ENCODE measurements around the gene ACSL3.

ACSL3 gene

DNA sequence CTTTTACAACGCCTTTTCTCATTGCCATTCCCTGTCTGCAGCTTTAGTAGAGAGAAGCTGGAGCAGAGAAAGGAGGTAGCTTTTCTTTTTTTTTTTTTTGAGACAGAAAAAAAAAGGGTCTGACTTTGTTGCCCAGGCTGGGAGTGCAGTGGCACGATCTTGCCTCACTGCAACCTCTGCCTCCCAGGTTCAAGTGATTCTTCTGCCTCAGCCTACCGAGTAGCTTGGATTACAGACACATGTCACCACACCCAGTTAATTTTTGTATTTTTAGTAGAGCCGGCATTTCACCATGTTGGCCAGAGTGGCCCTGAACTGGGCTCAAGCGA is 25.0 kb upstream of the ACSL3 start:
- no peak for ATAC-seq
- TF ChIP-seq, protein P1, sequence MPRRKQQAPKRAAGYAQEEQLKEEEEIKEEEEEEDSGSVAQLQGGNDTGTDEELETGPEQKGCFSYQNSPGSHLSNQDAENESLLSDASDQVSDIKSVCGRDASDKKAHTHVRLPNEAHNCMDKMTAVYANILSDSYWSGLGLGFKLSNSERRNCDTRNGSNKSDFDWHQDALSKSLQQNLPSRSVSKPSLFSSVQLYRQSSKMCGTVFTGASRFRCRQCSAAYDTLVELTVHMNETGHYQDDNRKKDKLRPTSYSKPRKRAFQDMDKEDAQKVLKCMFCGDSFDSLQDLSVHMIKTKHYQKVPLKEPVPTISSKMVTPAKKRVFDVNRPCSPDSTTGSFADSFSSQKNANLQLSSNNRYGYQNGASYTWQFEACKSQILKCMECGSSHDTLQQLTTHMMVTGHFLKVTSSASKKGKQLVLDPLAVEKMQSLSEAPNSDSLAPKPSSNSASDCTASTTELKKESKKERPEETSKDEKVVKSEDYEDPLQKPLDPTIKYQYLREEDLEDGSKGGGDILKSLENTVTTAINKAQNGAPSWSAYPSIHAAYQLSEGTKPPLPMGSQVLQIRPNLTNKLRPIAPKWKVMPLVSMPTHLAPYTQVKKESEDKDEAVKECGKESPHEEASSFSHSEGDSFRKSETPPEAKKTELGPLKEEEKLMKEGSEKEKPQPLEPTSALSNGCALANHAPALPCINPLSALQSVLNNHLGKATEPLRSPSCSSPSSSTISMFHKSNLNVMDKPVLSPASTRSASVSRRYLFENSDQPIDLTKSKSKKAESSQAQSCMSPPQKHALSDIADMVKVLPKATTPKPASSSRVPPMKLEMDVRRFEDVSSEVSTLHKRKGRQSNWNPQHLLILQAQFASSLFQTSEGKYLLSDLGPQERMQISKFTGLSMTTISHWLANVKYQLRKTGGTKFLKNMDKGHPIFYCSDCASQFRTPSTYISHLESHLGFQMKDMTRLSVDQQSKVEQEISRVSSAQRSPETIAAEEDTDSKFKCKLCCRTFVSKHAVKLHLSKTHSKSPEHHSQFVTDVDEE (CRISPR knock-in tag; IDR thresholded peaks at IDR 0.05) = no peak
- no peak for TF ChIP-seq OSR1 (CRISPR knock-in tag; IDR thresholded peaks at IDR 0.05)
- no peak for TF ChIP-seq PPARA (CRISPR knock-in tag; IDR thresholded peaks at IDR 0.05; ENCODE audit: borderline replicate concordance)
- TF ChIP-seq CSDC2 (CRISPR knock-in tag; IDR thresholded peaks at IDR 0.05) = no peak
- TF ChIP-seq ZNF8 (CRISPR knock-in tag; IDR thresholded peaks at IDR 0.05) = no peak
- TF ChIP-seq, protein P2, sequence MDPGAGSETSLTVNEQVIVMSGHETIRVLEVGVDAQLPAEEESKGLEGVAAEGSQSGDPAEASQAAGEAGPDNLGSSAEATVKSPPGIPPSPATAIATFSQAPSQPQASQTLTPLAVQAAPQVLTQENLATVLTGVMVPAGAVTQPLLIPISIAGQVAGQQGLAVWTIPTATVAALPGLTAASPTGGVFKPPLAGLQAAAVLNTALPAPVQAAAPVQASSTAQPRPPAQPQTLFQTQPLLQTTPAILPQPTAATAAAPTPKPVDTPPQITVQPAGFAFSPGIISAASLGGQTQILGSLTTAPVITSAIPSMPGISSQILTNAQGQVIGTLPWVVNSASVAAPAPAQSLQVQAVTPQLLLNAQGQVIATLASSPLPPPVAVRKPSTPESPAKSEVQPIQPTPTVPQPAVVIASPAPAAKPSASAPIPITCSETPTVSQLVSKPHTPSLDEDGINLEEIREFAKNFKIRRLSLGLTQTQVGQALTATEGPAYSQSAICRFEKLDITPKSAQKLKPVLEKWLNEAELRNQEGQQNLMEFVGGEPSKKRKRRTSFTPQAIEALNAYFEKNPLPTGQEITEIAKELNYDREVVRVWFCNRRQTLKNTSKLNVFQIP (CRISPR knock-in tag; IDR thresholded peaks at IDR 0.05; ENCODE audit: borderline replicate concordance, low read depth) = no peak
- TF ChIP-seq, protein P3, sequence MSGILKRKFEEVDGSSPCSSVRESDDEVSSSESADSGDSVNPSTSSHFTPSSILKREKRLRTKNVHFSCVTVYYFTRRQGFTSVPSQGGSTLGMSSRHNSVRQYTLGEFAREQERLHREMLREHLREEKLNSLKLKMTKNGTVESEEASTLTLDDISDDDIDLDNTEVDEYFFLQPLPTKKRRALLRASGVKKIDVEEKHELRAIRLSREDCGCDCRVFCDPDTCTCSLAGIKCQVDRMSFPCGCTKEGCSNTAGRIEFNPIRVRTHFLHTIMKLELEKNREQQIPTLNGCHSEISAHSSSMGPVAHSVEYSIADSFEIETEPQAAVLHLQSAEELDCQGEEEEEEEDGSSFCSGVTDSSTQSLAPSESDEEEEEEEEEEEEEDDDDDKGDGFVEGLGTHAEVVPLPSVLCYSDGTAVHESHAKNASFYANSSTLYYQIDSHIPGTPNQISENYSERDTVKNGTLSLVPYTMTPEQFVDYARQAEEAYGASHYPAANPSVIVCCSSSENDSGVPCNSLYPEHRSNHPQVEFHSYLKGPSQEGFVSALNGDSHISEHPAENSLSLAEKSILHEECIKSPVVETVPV (CRISPR knock-in tag; IDR thresholded peaks at IDR 0.05) = no peak

DNA sequence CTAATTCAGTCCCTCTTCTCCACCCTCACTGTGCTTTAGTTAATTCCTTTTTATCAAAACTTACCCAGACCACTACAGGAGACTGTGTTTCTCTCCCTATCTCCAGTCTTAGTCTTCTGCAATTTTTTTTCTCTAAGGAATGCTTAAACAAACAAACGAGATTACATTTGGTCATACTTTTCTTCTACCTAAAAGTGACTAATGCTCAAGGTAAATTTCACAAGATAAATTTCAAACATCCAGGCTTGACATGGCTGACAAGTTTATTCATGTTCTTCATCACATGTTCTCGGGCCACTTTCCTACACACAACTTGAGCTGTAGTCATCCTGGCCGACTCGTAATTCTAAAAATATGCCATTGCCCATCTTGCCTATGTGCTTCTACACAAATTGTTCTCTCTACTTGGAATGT is 23.2 kb upstream of the ACSL3 start:
- no peak for ATAC-seq
- TF ChIP-seq ZNF565 (CRISPR knock-in tag; conservative IDR thresholded peaks at IDR 0.05; ENCODE audit: low read depth) = no peak
- TF ChIP-seq PPARA (CRISPR knock-in tag; IDR thresholded peaks at IDR 0.05; ENCODE audit: borderline replicate concordance) = no peak
- TF ChIP-seq ZFP3 (CRISPR knock-in tag; IDR thresholded peaks at IDR 0.05) = no peak
- TF ChIP-seq ARNTL (CRISPR knock-in tag; IDR thresholded peaks at IDR 0.05; ENCODE audit: borderline replicate concordance, low read depth) = no peak
- no peak for TF ChIP-seq ZC3H10 (CRISPR knock-in tag; IDR thresholded peaks at IDR 0.05)
- TF ChIP-seq TOX (CRISPR knock-in tag; IDR thresholded peaks at IDR 0.05; ENCODE audit: borderline replicate concordance) = no peak
- TF ChIP-seq ESRRG (CRISPR knock-in tag; IDR thresholded peaks at IDR 0.05) = no peak
- no peak for TF ChIP-seq ZNF70 (CRISPR knock-in tag; IDR thresholded peaks at IDR 0.05)
- TF ChIP-seq ZNF8 (CRISPR knock-in tag; IDR thresholded peaks at IDR 0.05) = no peak
- TF ChIP-seq SNAI2 (CRISPR knock-in tag; IDR thresholded peaks at IDR 0.05) = no peak
- TF ChIP-seq, protein P3 (CRISPR knock-in tag; IDR thresholded peaks at IDR 0.05) = no peak
- no peak for TF ChIP-seq BACH2 (CRISPR knock-in tag; IDR thresholded peaks at IDR 0.05; ENCODE audit: borderline replicate concordance)
- TF ChIP-seq ISL1 (CRISPR knock-in tag; IDR thresholded peaks at IDR 0.05) = no peak
- TF ChIP-seq GLIS3 (CRISPR knock-in tag; IDR thresholded peaks at IDR 0.05) = no peak
- TF ChIP-seq TCF4 (CRISPR knock-in tag; IDR thresholded peaks at IDR 0.05; ENCODE audit: borderline replicate concordance) = no peak
- TF ChIP-seq CSDC2 (CRISPR knock-in tag; IDR thresholded peaks at IDR 0.05) = no peak
- no peak for TF ChIP-seq OSR1 (CRISPR knock-in tag; IDR thresholded peaks at IDR 0.05)
- TF ChIP-seq, protein P1 (CRISPR knock-in tag; IDR thresholded peaks at IDR 0.05) = no peak
- TF ChIP-seq, protein P4, sequence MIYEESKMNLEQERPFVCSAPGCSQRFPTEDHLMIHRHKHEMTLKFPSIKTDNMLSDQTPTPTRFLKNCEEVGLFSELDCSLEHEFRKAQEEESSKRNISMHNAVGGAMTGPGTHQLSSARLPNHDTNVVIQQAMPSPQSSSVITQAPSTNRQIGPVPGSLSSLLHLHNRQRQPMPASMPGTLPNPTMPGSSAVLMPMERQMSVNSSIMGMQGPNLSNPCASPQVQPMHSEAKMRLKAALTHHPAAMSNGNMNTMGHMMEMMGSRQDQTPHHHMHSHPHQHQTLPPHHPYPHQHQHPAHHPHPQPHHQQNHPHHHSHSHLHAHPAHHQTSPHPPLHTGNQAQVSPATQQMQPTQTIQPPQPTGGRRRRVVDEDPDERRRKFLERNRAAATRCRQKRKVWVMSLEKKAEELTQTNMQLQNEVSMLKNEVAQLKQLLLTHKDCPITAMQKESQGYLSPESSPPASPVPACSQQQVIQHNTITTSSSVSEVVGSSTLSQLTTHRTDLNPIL (CRISPR knock-in tag; IDR thresholded peaks at IDR 0.05; ENCODE audit: low read depth) = no peak

Data from SK-N-SH treated with all-trans-retinoic acid at 6 μM for 48 hours (cell line).